ENCODE results near the gene IMPG2. TPM values are rescaled to one million over a fixed set of nuclear protein-coding genes. Genes with fewer than 3 reads are reported as not detected.

Gene IMPG2
- total RNA-seq, 1 donor from 2014 or later: 0.29 TPM

- Histone ChIP-seq H3K9me3 (no peaks in the 10 kb centered on the region), H3K4me3 (no peak overlapping the region), H3K36me3 (no peaks in the 10 kb centered on the region), H3K27ac (no peak overlapping the region), H3K4me1 (no peaks in the 10 kb centered on the region), H3K27me3 (no peaks in the 10 kb centered on the region)
- DNase-seq: no peak
- ATAC-seq: no peak
- intact Hi-C loops (cut with DNase I): no loop called here
- TF ChIP-seq, protein P1, sequence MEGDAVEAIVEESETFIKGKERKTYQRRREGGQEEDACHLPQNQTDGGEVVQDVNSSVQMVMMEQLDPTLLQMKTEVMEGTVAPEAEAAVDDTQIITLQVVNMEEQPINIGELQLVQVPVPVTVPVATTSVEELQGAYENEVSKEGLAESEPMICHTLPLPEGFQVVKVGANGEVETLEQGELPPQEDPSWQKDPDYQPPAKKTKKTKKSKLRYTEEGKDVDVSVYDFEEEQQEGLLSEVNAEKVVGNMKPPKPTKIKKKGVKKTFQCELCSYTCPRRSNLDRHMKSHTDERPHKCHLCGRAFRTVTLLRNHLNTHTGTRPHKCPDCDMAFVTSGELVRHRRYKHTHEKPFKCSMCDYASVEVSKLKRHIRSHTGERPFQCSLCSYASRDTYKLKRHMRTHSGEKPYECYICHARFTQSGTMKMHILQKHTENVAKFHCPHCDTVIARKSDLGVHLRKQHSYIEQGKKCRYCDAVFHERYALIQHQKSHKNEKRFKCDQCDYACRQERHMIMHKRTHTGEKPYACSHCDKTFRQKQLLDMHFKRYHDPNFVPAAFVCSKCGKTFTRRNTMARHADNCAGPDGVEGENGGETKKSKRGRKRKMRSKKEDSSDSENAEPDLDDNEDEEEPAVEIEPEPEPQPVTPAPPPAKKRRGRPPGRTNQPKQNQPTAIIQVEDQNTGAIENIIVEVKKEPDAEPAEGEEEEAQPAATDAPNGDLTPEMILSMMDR (IDR thresholded peaks at IDR 0.05): no peak
These were observed 90.7 kb downstream of the IMPG2 start for GRCh38 chr3:101229681-101230080.

GRCh38 chr3:101228441-101228840 lies 91.9 kb downstream of the IMPG2 start:
- Histone ChIP-seq H3K36me3 (no peaks in the 10 kb centered on the region), H3K27ac (no peak overlapping the region), H3K9me3 (no peaks in the 10 kb centered on the region), H3K27me3 (no peaks in the 10 kb centered on the region), H3K4me1 (no peaks in the 10 kb centered on the region), H3K4me3 (no peak overlapping the region)
- no peak for ATAC-seq
- TF ChIP-seq, protein P1 (IDR thresholded peaks at IDR 0.05): no peak
- intact Hi-C loops (cut with DNase I): no loop called here
- no peak for DNase-seq

GRCh38 chr3:101224739-101225138 lies 95.6 kb downstream of the IMPG2 start:
- no peak for ATAC-seq
- intact Hi-C loops (cut with DNase I): no loop called here
- Histone ChIP-seq H3K9me3 (no peaks in the 10 kb centered on the region), H3K4me1 (no peaks in the 10 kb centered on the region), H3K27me3 (no peaks in the 10 kb centered on the region), H3K36me3 (no peaks in the 10 kb centered on the region), H3K4me3 (no peak overlapping the region), H3K27ac (no peak overlapping the region)
- no peak for DNase-seq
- TF ChIP-seq, protein P1 (IDR thresholded peaks at IDR 0.05): no peak

DNA sequence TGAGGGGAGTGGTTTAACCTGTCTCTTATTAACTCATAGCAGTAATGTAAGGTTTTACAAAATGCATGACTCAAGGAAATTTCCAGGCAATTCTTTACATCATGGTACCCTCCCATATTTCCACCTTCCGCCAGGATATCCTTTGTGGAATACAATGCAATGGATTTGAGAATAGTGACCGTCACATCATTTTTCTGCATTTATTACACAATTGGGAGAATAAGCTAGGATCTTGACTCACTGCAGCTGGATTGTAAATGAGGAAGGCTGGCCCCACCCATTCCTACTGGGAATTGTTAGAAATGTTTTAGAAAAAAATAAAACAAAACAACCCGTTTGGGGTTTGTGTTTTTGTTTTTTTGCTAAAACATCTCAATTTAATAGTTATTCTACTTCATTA lies 97.4 kb downstream of the IMPG2 start:
- no peak overlapping the region for H3K4me3 ChIP-seq
- TF ChIP-seq, protein P1 (IDR thresholded peaks at IDR 0.05): no peak
- H3K27me3 ChIP-seq: no peaks in the 10 kb centered on the region
- no peaks in the 10 kb centered on the region for H3K36me3 ChIP-seq
- ATAC-seq (no peak), DNase-seq (no peak)
- H3K9me3 ChIP-seq: no peaks in the 10 kb centered on the region
- intact Hi-C loops (cut with DNase I): no loop called here
- H3K4me1 ChIP-seq: no peaks in the 10 kb centered on the region
- H3K27ac ChIP-seq: no peak overlapping the region

GRCh38 chr3:101219842-101220560 lies 100.4 kb downstream of the IMPG2 start:
- Histone ChIP-seq H3K4me3 (no peak overlapping the region), H3K9me3 (no peaks in the 10 kb centered on the region), H3K27ac (no peak overlapping the region), H3K27me3 (no peaks in the 10 kb centered on the region), H3K36me3 (no peaks in the 10 kb centered on the region), H3K4me1 (no peaks in the 10 kb centered on the region)
- intact Hi-C loops (cut with DNase I): no loop called here
- ATAC-seq (no peak), DNase-seq (no peak)
- TF ChIP-seq, protein P1 (IDR thresholded peaks at IDR 0.05): no peak
